ENCODE results near the gene FAM162A.

Gene FAM162A

DNA sequence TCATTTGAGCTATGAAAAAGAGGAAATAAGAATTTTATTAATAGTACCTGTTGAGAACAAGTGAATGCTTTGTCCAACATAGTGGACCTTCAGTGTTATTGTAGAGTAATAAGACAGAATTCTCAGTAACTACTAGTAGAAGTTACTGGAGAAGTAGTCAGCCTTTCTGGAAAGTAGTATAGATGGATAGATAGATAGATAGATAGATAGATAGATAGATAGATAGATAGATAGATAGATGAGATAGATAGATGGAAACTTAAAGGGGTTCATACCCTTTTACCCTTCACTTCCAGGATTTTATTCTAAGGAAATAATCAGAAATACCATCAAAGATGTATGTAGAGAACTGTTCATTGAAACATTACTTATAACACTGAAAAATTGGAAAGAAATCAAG, 5.2 kb downstream of the FAM162A start:
- DNase-seq = no peak

DNA sequence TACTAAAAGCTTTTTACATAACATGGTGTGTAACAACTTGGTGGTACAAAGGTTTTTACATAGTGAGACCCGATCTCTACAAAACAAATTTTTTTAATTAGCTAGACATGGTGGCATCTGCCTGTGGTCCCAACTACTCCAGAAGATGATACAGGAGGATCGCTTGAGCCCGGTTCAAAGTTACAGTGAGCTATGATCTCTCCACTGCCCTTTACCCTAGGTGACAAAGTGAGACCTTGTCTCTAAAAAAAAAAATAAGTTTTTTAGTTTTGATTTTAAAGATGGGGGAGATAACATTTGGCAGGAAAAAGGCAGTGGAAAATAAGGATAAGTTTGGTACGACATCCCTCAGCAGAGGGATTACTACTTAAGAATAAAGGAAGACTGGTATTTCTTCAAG, 5.9 kb downstream of the FAM162A start:
- DNase-seq = no peak

DNA sequence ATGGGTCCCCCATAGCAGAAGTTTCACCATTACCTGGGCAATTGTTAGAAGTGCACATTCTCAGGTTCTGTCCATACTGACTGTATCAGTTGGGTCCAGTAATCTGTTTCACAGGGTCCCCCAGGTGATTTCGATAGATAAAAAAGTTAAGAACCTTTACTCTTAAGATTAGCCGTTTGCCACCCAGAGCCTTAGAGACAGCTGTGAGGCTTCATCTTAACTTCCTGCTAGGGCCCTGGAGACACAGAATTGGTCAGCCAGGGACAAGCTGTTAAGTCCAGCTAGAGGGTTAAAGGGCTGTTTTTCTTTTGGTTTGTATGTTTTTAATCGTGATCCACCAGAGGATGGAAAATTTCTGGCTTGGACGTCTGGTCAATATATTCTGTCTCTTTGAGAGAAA, 6.7 kb downstream of the FAM162A start:
- DNase-seq = no peak

DNA sequence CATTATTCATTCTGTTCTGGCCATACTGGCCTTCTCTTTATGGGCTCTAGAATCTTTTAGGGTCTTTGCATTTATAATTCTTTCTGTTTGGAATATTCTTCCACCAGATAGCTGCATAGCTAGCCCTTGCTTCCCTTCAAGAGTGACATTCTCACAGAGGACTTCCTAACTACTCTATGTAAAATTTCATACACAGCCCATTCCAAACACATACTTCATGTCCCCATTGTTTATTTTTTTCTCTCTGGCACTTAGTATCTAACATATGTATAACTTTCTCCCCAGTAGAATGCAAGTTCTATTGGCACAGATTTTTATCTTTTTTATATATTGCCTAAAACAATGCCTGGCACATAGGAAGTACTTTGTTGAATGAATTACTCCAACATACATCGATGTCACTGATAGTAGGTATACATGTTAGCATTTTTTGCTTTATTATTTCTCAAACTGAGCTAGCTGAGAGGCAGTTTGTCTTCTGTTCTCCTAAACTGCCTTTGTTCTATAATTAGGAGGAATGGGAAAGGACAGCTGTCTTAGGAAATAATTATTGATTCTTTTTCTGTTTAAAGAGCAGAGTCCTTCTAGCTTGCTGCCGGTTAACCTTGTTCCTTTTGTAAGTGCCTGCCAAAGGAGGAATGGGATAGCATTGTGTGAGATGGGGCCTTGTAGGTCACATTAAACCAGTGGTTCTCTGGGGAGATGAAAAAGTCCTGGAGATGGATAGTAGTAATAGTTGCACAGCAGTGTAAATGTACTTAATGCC, 7.9 kb downstream of the FAM162A start:
- DNase-seq = no peak

DNA sequence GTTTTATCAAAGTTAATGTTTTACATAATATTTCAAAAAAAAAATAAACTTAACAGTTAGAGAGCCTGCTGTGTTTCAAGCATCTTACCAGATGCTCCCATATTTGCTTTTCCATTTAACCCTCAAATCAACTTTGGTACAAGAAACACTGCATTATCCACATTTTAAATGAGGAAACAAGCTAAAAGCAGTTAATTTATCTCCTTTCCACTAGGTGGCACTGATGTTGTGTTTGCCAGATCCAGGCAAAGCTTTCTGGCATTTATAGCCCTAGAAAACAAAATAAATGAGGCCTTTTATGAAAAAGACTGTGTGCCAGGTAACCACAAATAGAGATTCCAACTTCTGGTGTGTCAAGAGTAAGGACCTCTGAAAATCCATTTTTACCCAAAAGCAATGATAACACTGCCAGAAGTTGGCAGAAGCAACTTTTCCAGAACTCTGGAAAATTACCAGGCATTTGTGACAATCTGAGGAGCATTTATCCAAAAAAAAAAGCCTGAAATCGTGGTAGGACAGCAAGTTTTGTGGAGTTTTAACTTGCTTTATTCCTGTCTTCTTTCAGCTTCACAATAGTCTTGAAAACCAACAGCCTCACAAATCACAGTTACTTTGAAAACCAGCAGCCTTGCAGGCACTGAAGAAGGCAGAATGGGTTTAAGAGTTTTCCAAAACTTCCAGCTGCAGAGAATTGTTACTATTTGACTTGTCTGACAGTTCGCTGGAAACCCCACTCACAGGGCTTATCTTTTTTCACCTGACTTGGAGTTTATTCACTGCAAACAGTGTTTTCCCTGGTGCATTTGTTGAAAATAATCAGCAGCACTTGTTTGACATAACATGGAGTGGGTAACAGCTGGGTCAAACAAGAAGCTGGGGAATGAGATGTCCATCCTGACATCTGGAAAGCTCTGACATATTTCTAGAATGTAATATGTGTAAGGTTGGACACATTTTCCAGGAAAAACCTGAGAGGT, 9.2 kb downstream of the FAM162A start:
- peak; percentile 27 for DNase-seq

- DNase-seq = no peak
Measured at GRCh38 chr3:122394173-122394572, 10.2 kb downstream of the FAM162A start.

DNA sequence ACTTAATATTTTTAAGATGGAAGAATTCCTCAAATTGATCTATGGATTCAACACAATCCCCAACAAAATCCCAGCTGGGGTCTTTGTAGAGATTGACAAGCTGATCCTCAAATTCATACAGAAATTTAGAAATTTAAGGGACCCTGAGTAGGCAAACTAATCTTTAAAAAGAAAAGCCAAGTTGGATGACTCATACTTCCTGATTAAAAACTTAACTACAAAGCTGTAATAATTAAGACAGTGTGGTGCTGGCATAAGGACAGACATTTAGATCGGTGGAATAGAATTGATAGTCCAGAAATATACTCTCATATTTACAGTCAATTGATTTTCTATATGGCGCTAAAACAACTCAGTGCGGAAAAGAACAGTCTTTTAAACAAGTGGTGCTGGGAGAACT, 11.6 kb downstream of the FAM162A start:
- DNase-seq = no peak

DNA sequence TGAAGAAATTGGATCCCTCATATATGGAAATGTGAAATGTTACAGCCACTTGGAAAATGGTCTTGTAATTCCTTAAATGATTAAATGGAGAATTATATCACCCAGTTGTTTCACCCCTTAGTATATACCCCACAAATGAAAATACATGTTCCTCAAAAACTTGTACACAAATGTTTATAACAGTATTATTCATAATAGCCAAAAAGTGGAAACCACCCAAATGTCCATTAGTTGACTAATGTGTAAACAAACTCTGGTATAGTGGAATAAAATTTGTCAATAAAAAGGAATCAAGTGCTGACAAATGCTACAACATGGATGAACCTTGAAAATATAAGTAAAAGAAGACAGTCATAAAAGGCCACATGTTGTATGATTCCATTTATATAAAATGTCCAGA, 12.5 kb downstream of the FAM162A start:
- no peak for DNase-seq

GRCh38 chr3:122397201-122397600, 13.2 kb downstream of the FAM162A start:
- DNase-seq = no peak

DNA sequence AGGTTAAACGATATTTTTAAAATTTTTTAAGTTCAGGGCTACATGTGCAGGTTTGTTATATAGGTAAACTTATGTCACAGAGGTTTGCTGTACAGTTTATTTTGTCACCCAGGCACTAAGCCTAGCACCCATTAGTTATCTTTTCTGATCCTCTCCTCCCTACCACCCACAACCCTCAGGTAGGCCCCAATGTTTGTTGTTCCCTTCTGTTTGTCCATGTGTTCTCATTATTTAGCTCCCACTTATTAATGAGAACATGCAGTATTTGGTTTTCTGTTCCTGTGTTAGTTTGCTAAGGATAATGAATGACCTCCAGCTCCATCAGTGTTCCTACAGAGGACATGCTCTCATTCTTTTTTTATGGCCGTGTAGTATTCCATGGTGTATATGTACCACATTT, 14.9 kb downstream of the FAM162A start:
- no peak for DNase-seq

DNA sequence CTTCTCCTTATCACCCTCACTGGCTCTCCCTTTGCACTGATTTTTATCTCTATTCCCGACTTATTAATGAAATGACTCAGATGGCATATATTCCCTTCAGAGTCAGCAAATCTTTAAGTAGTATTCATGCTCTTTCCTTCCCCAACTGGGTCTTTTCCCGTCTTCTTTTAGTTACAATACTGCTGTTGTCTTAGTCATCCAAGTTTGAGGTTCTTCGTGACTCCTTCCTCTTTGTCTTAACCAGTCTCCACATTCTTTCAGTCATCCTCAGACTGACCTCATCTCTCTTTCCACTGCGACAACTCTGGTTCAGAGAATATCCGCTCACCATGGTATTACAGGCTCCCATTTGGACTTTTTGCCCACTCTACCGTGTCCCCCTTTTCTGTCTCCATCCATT, 19.5 kb downstream of the FAM162A start:
- DNase-seq = no peak

DNA sequence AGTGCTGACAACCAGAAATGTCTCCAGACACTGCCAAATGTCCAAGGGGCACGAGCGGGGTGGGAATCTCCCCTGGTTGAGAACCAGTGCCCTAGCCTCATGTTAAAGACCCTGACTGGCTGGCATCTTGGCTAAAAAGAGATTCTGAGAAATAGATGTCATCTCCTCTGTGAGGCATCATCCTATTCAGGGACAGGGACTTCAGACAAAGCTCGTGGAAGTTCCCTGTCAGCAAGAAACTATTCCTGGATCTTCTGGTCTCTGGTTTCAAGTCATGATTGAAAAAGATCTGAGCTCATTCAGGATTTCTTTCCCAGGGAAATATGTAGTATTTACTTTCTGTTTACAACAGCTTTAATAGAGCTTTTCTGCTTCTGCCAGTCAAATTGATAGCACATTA, 21.0 kb downstream of the FAM162A start:
- DNase-seq = no peak

- DNase-seq = no peak
Measured at GRCh38 chr3:122406198-122406597, 22.2 kb downstream of the FAM162A start.

DNA sequence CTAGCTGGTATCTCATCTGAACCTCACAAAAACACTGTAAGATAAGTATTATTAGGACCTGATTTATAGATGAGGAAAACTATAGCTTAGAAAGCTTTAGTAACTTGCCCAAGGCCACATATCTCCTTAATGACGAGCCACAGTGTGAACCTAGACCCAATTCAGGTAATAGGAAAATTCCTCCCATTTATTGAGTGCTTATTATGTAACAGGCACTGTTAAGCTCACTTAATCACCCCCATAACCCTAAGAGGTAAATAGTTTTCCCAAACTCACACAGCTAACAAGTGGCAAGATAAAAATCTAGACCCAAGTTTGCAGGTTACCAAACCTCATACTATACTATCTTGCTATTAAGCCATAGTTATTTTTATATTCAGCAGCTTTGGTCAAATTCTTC, 24.0 kb downstream of the FAM162A start:
- DNase-seq = no peak

DNA sequence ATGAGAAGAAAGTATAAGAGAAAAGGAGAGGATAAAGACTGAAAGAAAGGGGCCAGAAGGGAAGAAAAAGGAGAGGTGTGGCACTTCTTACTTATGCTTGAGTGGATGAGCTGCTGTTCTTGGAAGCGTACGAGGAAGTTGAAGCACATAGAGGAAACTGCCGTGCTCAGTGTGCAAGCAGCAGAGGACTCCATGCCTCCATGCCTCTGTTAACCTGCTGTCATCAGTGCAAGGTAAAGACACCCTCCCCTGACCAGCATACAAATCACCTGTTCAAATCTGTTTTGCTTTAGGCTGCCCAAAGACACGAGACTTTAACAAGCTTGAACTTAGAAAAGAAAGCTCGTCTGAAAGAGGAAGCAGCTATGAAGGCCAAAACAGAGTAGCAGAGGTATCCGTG, 25.5 kb downstream of the FAM162A start:
- DNase-seq = no peak

- no peak for DNase-seq
Measured at GRCh38 chr3:122410111-122410510, 26.1 kb downstream of the FAM162A start.

GRCh38 chr3:122410639-122411038, 26.7 kb downstream of the FAM162A start:
- no peak for DNase-seq

DNA sequence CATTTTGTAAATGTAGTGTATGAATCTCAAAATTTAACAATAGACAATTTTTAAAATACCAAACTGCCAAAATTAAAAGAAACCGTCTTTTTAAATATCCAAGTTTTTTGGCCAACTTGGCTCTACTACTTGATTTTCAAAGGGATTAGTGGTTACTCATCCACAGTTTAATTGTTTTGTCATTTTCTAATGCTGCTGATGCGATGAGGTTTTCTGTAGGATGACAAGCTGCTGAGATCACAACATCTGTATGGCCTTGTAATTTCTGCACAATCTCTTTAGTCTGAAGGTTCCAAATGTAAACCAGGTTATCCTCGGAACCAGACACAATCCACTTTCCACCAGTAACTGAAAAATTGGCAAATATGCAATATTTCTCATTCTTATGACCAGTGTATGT, 30.4 kb downstream of the FAM162A start:
- no peak for DNase-seq

DNA sequence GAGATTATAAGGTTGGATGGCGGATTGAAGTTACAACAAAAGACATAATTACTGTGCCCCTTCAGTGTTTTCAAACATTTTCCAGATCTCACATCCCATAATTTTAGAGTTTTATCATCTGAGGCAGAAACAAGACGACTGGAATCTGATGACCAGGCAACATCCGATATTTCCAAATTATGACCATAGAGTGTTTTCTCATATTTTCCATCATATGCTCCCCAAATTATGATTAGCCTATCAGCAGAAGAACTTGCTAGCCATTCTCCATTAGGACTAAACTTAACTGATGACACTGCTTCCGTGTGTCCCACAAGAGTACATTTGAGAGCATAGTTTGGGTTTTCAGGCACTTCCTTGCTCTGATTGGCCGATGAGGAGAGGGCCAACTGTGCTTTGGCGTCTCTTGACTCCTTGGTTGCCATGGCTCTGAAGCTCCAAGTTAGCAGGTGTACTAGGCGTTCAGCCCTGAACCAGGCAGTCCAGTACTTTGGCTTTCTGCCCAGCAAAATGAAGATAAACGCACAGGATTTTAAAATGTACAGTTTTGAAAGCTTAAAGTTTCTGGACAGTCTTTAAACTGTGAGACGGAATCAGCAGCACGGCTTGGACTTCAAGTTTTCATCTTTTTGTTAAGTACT, 31.2 kb downstream of the FAM162A start:
- no peak for DNase-seq

GRCh38 chr3:122415762-122416654, 32.0 kb downstream of the FAM162A start, which contains the start of gene WDR5B:
Gene WDR5B (minus strand): TSS chr3:122416062. CDS start chr3:122415528, 534 bp downstream.
- no peak for DNase-seq

- no peak for DNase-seq
Measured at GRCh38 chr3:122416966-122417365, 33.0 kb downstream of the FAM162A start.

DNA sequence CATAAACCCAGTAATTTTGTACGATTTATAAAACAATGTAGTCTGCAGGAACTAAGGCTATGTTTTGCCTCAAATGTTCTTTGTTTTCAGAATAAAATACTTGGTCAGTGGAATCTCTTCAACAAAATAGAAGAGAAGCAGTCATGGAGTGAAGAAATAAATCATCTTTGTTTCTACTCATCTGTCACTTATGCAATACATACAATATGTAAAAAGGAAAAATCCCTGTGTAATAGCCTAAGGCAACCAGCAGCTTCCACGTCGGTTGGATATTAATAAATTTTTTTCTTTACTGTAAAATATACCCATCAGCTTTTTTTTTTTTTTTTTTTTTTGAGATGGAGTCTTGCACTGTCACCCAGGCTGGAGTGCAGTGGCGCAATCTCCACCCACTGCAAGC, 37.1 kb downstream of the FAM162A start:
- no peak for DNase-seq

Measured in NCI-H1048 (cell line).